Central memory CD8-positive, alpha-beta T cell (primary cell): ENCODE results near the gene TFDP1.
"Not testable (repeated sequence)": the region's sequence is repeated elsewhere in the genome, so short reads cannot be mapped to it uniquely, and the experiment has no call there.

Experiments used
- ATAC-seq: fragments of 150-1000 bp; cut with Tn5 transposase; replicated peaks from 2 replicates; pipeline ENCODE4 v1.10.0; 2022; ENCODE audit warnings: mild to moderate bottlenecking, moderate FRiP score, moderate number of reproducible peaks; ENCODE audit not compliant: poor library complexity, severe bottlenecking; ENCODE audit errors: extremely low read depth
- DNase-seq, 2 donors: peaks; one replicate each; pipeline ENCODE4 v3.0.0; 2021; ENCODE audit warnings: low spot score in 2 of 2
- H3K27ac Mint-ChIP-seq: one replicate; pipeline ENCODE4 v1.8.0; 2022; ENCODE audit warnings: low read depth, mild to moderate bottlenecking, moderate library complexity, mixed read lengths
- H3K27me3 Mint-ChIP-seq: one replicate; pipeline ENCODE4 v1.8.0; 2022; ENCODE audit warnings: mixed read lengths
- H3K36me3 Mint-ChIP-seq: one replicate; pipeline ENCODE4 v1.8.0; 2022; ENCODE audit warnings: mild to moderate bottlenecking, moderate library complexity, mixed read lengths; ENCODE audit not compliant: insufficient read depth
- H3K4me1 Mint-ChIP-seq: one replicate; pipeline ENCODE4 v1.8.0; 2022; ENCODE audit warnings: mixed read lengths
- H3K4me3 Mint-ChIP-seq: one replicate; pipeline ENCODE4 v1.8.0; 2022; ENCODE audit warnings: mild to moderate bottlenecking, moderate library complexity, mixed read lengths
- H3K9me3 Mint-ChIP-seq: one replicate; pipeline ENCODE4 v1.8.0; 2022; ENCODE audit warnings: mixed read lengths

Gene TFDP1

DNA sequence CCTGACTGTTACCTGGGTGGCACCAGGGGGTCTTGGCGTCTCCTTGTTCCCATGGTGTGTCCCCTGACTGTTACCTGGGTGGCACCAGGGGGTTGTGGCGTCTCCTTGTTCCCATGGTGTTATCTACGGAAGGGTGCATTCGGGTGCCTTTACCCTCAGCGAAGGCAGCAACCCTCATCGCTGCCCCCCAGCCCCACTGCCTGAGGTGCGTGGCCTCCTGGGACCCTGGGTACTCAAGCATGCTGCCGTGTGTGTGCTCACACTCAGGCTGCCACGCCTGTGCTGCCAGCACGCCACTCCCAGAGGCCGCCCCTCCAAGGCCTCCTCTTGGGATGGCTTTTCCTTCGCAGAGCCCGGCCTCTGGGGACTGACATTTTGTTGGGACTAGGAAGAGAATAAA lies 25.1 kb downstream of the TFDP1 start:
- Mint-ChIP-seq H3K4me3 (no peak overlapping the region), H3K36me3 (peaks cover 7% of the 10 kb centered on the region), H3K27ac (no peak overlapping the region), H3K4me1 (peaks cover 24% of the 10 kb centered on the region), H3K9me3 (no peaks in the 10 kb centered on the region), H3K27me3 (no peaks in the 10 kb centered on the region)
- DNase-seq (no peak), ATAC-seq (no peak)

DNA sequence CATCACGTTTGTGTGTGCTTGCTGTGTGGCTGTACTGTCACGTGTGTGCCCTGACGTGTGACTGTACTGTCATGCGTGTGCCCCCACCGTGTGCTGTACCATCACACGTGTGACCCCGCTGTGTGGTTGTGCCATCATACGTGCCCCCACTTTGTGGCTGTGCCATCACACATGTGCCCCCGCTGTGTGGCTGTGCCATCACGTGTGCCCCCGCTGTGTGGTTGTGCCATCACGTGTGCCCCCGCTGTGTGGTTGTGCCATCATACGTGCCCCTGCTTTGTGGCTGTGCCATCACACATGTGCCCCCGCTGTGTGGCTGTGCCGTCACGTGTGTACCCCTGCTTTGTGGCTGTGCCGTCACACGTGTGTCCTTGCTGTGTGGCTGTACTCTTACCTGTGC lies 25.7 kb downstream of the TFDP1 start:
- peaks cover 7% of the 10 kb centered on the region for H3K36me3 Mint-ChIP-seq
- ATAC-seq = no peak
- H3K9me3 Mint-ChIP-seq = no peaks in the 10 kb centered on the region
- H3K27me3 Mint-ChIP-seq = no peaks in the 10 kb centered on the region
- no peak overlapping the region for H3K27ac Mint-ChIP-seq
- DNase-seq = no peak
- H3K4me1 Mint-ChIP-seq = peaks cover 18% of the 10 kb centered on the region
- no peak overlapping the region for H3K4me3 Mint-ChIP-seq

DNA sequence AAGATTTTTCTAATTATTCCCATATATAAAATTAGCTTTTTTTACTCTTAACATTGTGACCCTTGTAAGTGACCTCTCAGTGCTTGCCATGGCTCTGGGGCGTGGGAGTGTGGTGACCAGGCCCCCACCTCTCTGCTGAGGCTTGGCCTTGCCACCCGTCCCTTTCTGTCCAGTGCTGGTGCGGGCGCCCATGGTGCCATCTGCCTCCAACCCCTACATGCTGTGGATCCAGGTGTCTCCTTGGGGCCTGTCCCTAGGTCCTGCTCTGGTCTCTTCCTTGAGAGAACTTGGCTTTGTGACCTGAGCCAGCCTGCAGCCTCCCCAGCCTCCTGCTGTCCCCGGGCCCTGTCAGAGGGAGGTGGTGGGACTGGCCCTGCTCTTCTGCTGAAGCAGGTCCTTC lies 27.4 kb downstream of the TFDP1 start:
- DNase-seq = no peak
- Mint-ChIP-seq H3K4me3 (no peak overlapping the region), H3K27me3 (no peaks in the 10 kb centered on the region), H3K9me3 (no peaks in the 10 kb centered on the region), H3K36me3 (peaks cover 7% of the 10 kb centered on the region), H3K4me1 (peaks cover 8% of the 10 kb centered on the region), H3K27ac (no peak overlapping the region)
- no peak for ATAC-seq

DNA sequence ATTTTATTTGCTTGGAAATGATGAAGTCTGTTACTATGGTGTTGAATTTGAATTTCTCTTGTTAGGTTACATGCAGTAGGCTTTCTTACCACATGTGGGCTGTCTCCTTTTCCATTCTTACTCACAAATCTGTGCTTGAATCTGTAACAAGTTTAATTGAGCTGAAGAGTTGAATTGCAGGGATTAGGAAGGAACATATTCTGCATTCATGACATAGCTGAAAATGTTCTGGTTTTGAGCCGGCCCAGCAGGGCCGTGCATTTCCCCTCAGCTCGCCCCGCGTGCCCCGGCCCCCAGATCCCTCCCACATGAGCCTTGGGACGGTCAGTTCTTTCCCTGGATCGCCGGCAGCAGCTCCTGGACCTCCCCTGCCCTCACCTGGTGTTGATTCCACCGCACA lies 28.1 kb downstream of the TFDP1 start:
- Mint-ChIP-seq H3K36me3 (peaks cover 7% of the 10 kb centered on the region), H3K9me3 (no peaks in the 10 kb centered on the region), H3K4me3 (no peak overlapping the region), H3K27me3 (no peaks in the 10 kb centered on the region), H3K4me1 (peaks cover 8% of the 10 kb centered on the region), H3K27ac (no peak overlapping the region)
- ATAC-seq (no peak), DNase-seq (no peak)

DNA sequence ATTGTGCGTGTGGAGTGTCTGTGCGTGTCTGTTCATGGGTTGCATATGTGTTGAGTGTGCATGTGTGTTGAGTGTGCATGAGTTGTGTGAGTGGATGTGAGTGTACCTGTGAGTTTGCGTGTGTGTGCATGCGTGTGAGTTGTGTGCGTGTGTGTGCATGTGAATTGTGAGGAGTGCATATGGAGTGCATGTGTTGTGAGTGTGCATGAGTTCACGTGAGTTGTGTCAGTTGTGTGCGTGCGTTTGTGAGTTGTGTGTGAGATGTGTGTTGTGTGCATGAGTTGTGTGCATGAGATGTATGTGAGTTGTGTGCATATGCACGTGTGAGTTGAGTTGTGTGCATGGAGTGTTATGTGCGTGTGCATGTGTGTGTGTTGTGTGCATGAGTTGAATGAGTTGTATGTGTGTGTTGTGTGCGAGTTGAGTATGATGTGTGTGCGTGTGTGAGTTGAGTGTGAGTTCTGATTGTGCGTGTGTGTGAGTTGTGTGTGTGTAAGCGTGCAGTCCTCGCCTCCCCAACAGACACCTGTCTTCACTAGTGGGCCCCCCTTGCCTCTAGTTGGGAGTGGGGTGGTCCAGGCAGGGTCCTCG lies 29.3 kb downstream of the TFDP1 start:
- DNase-seq = no peak
- peaks cover 6% of the 10 kb centered on the region for H3K36me3 Mint-ChIP-seq
- ATAC-seq = no peak
- no peaks in the 10 kb centered on the region for H3K27me3 Mint-ChIP-seq
- peaks cover 1% of the 10 kb centered on the region for H3K4me1 Mint-ChIP-seq
- no peak overlapping the region for H3K4me3 Mint-ChIP-seq
- no peaks in the 10 kb centered on the region for H3K9me3 Mint-ChIP-seq
- H3K27ac Mint-ChIP-seq = no peak overlapping the region

DNA sequence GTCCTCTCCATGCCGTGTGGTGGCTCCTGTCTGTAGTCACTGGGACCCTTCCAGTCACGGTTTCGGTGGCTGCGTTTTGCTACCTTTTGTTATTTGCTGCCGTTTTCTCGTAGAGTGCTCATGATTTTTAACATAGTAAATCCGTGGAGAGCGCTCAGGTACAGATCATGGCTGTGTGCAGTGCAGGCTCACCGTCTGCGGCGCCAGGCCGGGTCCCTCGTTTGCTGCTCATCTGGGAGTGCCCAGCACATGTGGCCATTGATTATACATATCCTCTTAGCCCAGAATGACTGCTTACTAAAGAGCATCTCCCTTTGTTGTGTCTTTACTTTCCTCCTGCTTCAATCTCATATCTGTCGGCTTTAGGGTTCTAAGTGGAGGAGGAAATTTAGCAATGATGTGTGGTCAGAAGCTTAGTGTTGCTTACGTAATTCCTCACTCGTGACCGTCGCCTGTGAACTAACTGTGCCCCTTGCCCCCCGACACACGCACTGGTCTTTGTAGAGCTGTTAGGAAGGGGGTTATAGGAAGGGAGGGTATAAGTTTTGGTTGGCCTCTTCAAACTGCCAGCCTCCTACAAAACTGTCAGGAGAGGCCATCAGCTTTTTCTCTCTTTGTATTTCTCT lies 31.8 kb downstream of the TFDP1 start:
- DNase-seq (no peak), ATAC-seq (no peak)
- Mint-ChIP-seq H3K27me3 (no peaks in the 10 kb centered on the region), H3K4me1 (no peaks in the 10 kb centered on the region), H3K27ac (no peak overlapping the region), H3K4me3 (no peak overlapping the region), H3K36me3 (peaks cover 4% of the 10 kb centered on the region), H3K9me3 (no peaks in the 10 kb centered on the region)

DNA sequence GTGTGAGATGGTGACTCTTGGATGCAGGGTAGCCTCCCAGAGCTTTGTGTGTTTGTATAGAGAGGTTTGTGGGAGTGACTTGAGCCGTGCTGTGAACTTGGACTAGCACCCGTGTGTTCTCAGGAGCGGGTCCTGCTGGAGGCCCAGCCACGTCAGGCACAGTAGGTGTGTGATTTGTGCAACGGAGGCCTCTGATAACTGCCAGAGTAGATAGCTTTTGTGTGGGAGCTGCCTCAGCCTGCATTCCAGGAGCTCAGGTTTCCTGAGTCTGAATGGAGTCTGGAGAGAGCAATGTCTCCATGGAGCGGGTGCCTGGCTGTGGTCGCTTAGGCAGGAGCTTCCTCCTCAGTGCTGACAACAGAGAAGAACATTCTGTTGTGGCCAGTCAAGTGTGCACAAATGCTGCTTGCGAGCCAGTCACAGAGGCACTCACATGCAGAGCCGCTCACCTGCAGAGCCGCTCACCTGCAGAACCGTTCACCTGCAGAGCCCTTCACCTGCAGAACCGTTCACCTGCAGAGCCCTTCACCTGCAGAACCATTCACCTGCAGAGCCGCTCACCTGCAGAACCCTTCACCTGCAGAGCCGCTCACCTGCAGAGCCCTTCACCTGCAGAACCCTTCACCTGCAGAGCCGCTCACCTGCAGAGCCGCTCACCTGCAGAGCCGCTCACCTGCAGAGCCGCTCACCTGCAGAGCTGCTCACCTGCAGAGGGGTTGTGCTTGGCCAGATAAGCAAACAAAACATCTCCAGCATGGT lies 32.6 kb downstream of the TFDP1 start:
- Mint-ChIP-seq H3K4me1 (no peaks in the 10 kb centered on the region), H3K27me3 (no peaks in the 10 kb centered on the region), H3K27ac (no peak overlapping the region), H3K4me3 (no peak overlapping the region), H3K9me3 (no peaks in the 10 kb centered on the region), H3K36me3 (peaks cover 4% of the 10 kb centered on the region)
- DNase-seq (no peak), ATAC-seq (no peak)

DNA sequence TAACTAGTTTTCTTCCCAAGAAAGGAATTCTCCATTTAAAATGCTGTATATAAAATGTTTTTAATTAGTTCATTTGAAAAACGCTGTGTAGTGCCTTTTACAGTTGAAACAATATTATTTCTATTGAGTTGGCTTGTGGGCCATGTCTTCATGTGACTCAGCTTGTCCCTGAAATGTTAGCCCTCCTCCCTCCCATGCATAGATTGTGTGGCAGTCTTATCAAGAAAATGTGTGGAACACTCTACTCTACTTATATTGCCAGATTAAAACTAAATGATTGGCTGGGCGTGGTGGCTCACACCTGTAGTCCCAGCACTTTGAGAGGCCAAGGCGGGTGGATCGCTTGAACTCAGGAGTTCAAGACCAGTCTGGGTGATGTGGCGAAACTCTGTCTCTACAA lies 33.4 kb downstream of the TFDP1 start:
- H3K9me3 Mint-ChIP-seq = no peaks in the 10 kb centered on the region
- no peak overlapping the region for H3K4me3 Mint-ChIP-seq
- peak overlapping the region; percentile 12 for H3K27ac Mint-ChIP-seq
- DNase-seq = no peak
- no peaks in the 10 kb centered on the region for H3K4me1 Mint-ChIP-seq
- no peaks in the 10 kb centered on the region for H3K27me3 Mint-ChIP-seq
- H3K36me3 Mint-ChIP-seq = peaks cover 1% of the 10 kb centered on the region
- ATAC-seq = no peak

DNA sequence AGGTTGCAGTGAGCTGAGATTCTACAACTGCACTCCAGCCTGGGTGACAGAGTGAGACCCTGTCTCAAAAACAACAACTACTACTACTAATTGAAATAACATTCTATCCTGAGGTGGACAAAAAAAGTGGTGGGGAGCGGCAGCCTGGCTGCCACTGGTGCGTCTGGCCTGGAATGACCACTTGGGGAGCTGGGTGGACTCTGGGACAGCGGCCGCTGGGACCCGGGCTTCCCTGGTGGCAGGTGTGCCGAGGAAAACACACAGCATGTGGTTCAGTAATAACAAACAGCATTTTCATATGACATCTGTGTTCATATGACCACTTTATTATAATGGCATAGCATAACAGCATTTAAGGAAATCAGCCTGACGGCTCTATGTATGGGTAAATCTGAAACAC lies 33.9 kb downstream of the TFDP1 start:
- peak overlapping the region; percentile 12 for H3K27ac Mint-ChIP-seq
- no peaks in the 10 kb centered on the region for H3K4me1 Mint-ChIP-seq
- H3K4me3 Mint-ChIP-seq = no peak overlapping the region
- no peaks in the 10 kb centered on the region for H3K27me3 Mint-ChIP-seq
- no peaks in the 10 kb centered on the region for H3K9me3 Mint-ChIP-seq
- ATAC-seq = no peak
- peaks cover 1% of the 10 kb centered on the region for H3K36me3 Mint-ChIP-seq
- DNase-seq = no peak

DNA sequence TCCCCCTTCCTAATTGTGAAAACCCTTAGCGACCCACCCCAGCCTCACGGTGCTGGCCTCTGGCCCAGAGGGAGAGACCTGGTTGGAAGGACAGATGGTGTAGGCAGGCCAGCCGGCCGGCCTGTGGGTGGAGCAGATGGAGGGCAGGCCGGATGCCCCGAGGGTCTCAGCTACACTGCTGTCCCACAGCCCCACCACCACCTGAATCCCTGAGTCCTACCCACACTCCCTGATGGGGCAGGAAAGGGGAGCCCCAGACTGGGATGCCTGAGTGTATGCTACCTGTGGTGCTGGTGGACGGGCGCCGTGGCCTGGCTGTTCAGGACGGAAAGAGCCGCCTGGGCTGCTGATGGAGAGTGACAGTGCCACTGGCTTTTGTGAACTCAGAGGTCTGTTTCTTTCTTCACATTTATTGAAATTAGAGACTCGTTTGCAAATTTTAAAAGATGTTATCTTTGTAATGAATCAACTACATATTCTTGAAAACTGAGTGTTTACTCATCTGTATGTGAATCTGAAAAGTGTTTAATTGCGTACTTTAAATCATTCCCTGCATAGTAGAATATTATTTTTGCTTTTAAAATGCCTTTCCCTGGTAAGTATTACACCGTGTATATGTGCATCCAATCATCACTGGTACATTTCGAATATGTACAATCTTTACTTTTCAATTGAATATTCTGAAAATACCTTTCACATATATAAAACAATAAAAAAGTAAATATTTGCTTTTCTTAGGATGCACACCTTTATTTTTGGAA lies 35.7 kb downstream of the TFDP1 start:
- Mint-ChIP-seq H3K36me3 (peaks cover 1% of the 10 kb centered on the region), H3K27me3 (no peaks in the 10 kb centered on the region), H3K4me1 (no peaks in the 10 kb centered on the region), H3K27ac (no peak overlapping the region), H3K4me3 (no peak overlapping the region), H3K9me3 (no peaks in the 10 kb centered on the region)
- DNase-seq (no peak), ATAC-seq (no peak)

DNA sequence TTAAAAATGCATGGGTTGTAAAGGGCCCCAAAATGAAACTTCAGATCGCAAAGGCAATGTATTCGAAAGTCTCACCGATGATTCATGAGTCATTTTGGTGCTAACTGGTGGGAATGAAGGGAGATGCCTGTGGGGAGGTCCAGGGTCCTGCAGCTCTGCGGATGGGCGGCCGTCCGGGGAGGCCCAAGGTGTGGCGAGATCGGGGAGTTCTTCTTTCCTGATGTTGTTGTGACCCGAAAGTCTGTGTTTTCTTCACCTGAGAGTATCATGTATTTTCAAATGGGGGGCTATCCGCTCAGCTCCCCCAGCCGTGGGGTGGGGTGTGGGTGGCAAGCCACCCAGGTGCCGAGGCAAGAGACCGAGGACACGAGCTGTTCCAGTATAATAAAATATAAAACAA lies 36.5 kb downstream of the TFDP1 start:
- H3K4me3 Mint-ChIP-seq = no peak overlapping the region
- H3K27me3 Mint-ChIP-seq = no peaks in the 10 kb centered on the region
- no peaks in the 10 kb centered on the region for H3K4me1 Mint-ChIP-seq
- H3K36me3 Mint-ChIP-seq = peaks cover 1% of the 10 kb centered on the region
- no peaks in the 10 kb centered on the region for H3K9me3 Mint-ChIP-seq
- peak overlapping the region; percentile 29 for H3K27ac Mint-ChIP-seq
- no peak for ATAC-seq
- no peak for DNase-seq

DNA sequence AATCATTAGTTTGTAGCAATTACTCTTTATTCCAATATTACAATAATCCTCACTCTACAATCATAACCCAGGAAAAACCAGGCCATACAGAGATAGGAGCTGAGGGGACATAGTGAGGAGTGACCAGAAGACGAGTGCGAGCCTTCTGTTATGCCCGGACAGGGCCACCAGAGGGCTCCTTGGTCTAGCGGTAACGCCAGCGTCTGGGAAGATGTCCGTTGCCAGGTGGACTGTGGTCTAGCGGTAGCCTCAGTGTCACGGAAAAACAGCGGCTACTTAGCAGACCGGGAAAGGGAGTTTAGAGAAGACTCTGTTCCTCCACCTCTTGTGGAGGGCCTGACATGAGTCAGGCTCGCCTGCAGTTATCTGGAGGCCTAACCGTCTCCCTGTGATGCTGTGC lies 36.9 kb downstream of the TFDP1 start:
- ATAC-seq, DNase-seq, H3K9me3 Mint-ChIP-seq, H3K4me3 Mint-ChIP-seq, H3K27me3 Mint-ChIP-seq, H3K36me3 Mint-ChIP-seq, H3K4me1 Mint-ChIP-seq: not testable (repeated sequence)
- peak overlapping the region; percentile 29 for H3K27ac Mint-ChIP-seq
